COLO668 (cell line): ENCODE data around the gene SQSTM1.
A peak's percentile ranks its signal among the peaks of the same experiment; 100 is the strongest.

Experiments
- DNase-seq: peaks from one replicate; lab custom pipeline; 2025; ENCODE audit not compliant: unreplicated experiment; lab: John Stamatoyannopoulos, UW

The SQSTM1 gene

DNA sequence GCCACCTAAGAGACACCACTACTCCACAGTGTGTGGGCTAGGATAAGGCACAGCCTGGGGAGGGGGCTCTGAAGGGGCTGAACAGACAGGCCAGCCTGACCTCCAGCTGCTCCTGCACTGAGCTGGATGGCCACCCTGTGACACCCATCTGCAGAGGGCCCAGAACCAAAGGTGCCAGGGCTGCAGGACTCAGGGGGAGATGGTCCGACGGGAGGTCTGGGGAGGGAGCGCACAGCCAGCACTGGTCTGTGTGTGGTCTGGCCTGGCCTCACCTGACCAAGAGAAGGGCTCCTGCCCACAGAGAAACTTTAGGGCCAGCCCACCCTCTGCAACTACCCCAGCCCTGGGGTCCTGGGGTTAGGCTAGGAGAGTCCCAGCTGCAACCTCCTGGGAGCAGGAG is 26.1 kb upstream of the SQSTM1 start:
- no peak for DNase-seq

DNA sequence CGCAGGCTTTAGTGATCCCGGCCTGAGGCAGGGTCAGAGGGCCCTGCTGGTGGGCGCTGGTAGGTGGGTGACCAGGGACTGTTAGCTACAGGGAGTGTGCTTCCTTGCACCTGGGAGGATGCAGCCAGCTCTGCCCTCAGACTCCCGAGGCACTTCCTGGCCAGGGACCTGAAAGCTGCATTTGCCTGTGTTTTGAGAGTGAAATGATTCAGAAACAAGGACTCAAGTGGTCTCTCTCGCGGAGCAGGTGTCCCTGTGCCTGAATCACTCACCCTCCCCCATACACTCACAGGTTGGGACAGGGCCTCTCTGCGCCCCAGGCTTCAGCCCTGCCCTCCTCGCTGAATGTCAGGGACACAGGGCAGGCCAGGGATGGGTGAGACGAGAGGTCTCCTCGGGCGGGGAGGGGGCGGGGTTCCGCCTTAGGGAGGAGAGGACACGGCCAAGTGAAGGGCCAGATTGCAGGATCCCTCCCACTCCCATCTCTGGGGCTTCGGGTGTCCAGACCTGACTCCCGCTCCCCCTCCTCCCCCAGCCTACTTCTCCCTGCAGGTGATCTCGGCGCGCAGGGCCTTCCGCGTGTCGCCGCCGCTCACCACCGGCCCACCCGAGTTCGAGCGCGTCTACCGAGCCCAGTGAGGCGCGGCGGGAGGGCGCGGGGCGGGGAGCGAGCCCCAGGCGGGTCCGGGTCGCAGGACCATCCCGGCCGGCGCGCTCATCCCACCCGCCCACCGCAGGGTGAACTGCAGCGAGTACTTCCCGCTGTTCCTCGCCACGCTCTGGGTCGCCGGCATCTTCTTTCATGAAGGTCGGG is 25.4 kb upstream of the SQSTM1 start:
- peak; percentile 75 for DNase-seq

DNA sequence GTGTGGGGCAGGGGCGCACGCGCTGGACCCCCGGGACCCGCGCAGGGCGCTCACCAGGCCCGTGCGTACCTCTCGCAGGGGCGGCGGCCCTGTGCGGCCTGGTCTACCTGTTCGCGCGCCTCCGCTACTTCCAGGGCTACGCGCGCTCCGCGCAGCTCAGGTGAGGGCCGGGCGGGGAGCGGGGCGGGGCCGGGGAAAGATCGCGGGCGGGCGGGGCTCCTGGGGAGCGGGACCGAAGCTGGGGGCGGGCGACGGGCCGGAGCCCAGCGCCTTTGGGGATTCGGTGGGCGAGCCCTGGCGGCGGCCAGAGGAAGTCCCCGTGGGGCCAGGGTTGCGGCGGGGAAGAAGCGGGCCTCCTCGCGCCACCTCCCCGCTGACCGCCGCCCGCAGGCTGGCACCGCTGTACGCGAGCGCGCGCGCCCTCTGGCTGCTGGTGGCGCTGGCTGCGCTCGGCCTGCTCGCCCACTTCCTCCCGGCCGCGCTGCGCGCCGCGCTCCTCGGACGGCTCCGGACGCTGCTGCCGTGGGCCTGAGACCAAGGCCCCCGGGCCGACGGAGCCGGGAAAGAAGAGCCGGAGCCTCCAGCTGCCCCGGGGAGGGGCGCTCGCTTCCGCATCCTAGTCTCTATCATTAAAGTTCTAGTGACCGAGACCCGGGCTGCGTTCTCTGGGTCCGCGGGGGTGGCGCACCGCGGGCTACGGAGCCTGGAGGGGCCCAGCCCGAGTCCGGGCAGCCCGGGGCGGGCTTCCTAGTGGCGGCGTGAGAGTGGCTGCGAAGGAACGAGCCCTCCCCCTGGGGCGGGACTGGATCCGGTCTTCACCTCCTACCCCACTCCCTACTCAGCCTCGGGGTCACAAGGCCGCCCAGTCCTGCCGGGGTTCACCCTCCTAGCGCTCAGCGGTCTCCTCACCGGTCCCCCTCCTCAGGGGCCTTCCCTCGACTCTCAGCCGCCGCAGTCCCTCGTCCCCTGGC is 24.6 kb upstream of the SQSTM1 start:
- peak; percentile 90 for DNase-seq

DNA sequence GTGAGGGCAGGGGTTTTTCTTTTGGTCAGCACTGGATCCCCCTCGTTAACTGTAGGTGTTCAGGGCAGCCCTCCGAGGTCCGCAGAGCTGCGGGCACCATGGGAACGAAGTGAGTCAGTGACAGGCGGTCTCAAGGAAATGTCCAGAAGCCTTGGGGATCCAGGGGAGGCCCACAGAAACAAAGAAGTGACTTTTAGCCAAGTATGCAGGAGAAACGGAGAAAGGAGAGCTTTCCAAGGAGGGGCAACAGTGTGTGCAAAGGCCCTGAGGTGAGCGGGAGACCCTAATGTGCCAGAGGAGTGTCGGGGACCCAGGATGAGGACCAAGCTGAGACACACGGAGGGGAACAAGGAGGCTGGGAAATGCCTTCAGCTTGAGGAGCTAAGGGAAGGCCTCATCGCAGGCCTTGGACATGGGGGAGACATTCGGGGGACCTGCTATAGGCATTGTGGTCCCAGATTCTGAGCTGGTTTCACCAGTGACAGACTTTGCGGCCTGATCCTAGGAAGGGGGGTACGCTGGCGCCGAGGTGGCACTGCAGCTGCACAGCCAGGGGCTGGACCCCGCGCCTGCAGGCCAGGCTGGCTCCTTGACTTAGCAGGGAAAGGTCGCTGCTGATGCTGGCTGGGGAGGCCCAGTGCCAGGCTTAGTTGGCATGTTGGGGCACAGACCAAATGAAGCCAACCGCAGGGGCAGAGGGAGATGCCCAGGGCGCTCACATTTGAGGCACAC is 23.7 kb upstream of the SQSTM1 start:
- no peak for DNase-seq

DNA sequence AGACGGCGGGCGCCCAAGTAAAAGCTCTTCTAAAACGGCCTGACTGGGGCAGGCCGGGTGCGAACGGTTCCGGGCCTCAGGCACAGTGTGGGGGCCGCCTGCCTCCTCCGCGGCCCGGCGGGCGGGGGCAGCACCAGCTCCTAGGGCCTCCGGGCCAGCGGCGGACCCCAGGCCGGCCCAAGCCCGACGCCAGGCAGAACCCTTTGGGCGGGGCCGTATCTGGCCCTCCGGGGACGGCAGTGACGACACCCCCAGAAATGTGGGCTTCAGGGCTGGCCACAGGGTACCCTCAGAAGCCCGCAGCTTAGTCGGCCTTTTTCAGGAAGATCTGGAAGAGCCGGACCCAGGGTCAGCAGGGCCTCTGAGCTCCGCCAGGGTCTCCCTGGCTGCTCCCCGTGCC is 23.0 kb upstream of the SQSTM1 start:
- no peak for DNase-seq

DNA sequence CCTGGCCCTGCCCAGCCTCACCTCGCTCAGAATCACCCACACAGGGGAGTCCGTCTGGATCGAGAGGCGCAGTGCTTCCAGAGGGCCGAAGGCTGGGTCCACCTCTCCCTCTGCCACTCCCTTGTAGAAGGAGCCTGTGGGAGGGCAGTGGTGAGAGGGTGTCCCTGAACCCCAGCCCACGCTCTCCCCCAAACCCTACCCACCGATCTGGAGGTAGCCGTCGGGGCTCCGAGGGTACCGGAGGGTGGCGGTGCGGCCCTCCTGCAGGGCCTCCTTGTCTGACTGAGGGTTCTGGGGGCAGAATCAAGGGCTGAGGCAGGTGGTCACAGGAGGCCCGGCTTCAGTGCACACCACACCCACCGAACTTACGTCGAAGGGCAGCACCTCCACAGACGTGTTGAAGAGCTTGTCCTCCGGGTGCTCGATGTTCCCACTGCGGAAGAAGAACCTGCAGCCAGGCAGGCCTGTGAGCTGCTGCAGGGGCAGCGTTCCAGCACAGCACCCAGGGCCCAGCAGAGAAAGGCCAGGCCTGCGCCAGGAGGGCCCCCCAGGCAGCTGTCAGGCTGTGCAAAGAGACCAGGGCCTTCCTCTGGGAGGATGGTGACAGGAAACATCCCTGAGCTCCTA is 22.4 kb upstream of the SQSTM1 start:
- DNase-seq = no peak

DNA sequence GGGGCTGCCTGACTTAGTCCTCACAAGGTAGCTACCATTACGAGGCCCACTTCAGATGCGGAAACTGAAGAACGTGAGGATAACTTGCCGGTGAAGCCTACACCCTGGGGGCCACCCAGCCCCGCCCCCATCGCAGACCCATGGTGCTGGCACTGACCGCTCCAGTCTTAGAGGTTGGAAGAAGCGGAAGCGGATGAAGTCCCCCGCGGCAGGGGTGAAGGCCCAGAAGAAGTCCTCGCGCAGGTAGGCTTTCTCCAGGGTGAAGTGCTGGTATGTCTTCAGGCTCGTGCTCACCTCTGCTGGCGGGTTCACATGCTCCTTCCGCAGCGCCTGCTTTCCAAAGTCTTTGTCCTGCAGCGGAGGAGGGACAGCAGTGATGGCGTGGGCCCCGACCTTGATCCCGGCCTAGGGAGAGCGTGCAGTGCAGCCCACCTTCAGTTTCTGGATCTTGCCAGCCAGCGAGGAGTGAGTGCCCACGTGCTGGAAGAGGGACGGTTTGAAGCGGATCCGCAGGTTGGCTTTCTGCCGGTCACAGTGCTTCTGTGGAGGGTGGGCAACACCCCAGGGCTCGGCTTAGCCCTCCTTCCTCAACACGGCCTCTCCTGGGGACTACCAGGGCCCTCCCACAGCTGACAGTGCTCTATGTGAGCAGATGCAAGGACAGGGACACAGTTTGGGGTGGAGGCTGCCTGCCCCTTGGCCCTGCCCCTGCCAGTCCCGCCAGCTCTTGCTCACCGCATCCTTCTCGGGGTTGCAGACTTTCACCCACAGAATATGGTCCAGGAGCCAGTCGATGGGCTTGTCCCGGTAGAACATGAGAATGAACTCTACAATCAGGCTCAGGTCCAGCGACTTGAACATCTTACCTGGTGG is 21.7 kb upstream of the SQSTM1 start:
- DNase-seq = no peak

DNA sequence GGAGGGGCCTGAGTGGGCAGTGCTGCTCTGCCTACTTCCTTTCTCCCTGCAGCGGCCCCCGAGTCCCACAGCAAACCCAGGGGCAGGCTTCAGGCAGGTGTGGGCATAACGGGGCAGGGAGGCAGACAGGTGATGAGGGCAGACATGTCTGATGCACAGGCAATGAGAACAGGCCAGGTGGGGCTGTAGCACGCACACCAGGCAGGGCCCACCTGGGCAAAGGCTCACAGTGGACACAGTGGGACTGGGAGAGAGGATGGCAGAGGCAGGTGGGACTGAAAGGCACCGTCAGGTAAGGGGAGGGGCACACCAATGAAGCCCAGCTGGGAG is 21.1 kb upstream of the SQSTM1 start:
- DNase-seq = no peak

DNA sequence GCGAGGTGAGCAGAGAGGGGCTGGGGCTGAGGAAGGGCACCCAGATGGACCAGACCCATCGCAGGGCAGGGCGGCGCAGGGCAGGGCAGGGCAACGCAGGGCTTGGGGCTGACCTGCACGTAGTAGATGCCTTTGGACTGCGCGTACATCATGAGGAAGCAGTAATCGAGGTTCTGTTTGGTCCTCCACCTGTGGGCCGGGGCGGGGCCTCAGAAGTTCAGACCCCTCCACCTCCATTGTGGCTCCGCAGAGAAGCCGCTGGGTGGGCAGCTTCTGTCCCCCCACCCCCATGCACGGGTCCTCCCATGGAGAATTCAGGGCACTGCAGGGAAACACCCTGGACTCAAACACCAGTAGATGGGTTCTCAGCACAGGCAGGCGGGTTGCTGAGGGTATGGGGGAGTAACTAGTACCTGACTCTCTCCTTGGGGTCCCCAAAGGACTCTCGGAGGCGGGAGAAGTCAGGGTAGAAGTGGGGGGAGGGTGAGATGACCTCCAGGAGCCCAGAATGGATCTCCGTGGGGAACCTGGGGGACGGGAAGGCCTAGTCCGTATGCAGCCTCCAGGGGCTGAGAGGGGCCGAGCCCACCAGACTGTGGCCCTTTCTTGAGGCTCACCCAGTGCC is 20.5 kb upstream of the SQSTM1 start:
- no peak for DNase-seq

DNA sequence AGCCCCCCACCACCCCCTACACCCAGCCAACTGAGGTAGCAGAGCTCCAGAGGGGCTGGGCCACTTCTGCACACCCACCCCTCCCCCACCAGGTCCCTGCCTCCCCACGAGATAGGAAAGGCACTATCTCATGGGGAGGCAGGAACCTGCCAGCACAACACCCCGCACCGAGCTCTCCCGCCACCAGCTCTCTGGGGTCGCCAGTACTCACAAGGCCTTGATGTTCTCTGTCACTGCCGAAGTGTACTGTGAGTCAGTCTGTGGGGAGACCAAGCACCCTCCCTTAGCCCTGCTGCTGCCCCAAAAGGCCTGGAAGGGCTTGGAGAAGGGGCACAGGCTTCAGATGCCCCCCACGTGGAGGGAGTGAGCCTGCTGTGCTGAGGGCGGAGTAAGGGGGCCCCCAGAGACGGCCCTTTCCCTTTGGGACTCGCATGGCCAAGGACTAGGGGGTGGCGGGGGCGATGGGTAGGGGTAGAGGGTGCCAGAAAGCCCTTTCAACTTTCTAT is 20.0 kb upstream of the SQSTM1 start:
- no peak for DNase-seq

DNA sequence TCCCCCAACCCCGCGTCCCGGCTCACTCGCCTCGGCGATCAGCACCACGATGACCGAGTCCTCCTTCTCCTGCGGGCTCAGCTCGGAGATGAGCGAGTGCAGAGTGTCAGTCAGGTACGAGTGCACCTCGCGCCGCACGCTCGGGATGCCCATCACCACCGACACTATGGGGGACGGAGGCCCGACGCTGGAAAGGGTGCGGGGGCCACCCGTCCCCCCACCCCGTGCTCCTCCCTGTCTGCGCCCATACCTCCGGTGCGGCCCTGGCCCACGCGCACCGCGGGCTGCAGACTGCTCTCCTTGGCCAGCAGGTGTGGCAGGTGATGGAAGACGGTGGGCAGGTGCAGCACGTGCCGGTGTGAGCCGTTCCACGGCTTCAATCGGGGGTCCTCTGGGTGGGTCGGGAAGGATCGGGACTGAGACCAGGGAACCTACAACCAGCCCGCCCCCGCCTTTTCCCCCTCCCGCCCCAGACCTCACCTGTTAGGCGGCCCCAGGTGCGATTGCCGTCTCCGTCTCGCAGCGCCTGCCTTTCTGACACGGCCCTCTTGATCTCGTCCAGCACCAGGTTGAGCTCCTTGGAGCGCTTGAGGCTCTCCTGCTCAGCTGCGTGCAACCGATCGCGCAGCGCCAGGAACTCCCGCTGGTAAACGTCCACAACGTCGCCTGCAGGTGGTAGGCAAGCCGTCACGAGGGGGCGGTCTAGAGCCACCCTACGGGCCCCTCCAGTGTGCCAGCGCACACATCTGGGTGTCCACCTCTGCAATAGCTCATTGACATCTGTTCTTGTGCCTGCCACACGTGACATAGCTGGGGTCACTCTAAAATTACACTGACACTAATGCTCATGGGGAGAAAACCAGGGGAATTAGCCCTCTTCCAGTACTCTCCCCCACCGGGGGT is 19.1 kb upstream of the SQSTM1 start:
- peak; percentile 17 for DNase-seq

DNA sequence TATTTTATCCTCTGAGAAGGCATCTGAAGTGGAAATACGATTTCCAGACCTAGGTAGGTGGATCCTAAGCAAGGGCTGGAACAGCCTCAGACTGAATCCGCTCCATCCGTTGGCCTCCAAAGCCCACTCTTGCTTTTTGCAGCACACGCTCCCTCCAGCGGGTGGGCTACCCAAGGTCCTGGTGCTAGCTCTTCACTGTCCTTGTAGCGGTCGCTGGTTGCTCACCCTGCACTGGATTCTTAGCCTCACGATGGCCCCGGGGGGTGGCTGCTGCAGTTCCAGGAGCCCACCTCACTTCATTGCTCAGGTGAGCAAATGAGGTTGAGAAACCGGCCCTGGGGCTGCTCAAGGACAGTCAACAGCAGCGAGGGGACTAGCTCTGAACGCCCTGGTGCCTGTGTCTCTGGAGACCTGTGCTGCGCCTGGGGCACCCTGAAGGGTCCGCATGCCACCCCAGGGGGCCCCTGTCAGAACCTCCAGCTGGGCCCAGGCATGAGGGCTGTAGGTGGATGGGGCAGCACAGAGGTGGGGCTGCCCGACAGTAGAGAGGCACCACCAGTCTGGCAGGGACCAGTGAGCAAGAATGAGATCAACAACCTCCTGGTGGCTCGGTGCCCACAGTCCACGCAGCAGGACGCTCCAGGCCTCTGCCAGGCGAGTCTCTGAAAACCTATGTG is 18.4 kb upstream of the SQSTM1 start:
- no peak for DNase-seq

DNA sequence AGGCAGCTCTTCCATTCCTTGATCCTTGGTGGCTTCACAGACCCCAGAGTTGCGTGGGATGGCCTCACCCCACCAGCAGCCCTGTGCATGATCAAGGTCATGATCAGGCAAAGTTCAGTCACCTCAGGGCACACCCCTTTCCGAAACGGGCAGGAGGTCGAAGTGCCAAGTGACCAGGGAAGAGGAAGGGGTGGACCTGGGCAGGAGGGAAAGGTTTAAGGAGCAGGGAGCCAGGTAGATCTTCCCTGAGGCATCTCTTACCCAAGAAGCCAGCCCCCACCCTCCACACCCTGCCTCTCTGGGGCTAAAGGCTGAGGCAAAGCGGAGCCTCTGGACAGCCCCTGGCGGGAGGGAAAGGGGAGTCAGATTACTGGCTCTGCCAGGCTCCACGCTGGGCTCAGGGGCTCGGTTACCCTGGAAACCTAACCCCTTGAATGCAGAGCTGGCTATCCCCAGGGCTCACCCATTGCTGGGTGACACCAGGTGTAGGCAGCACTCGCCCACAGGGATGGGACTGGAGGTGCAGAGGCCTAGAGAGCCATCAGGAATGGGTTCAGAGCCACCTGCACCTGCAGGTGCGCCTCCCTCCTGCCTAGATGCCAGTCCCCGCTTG is 17.6 kb upstream of the SQSTM1 start:
- peak; percentile 88 for DNase-seq

DNA sequence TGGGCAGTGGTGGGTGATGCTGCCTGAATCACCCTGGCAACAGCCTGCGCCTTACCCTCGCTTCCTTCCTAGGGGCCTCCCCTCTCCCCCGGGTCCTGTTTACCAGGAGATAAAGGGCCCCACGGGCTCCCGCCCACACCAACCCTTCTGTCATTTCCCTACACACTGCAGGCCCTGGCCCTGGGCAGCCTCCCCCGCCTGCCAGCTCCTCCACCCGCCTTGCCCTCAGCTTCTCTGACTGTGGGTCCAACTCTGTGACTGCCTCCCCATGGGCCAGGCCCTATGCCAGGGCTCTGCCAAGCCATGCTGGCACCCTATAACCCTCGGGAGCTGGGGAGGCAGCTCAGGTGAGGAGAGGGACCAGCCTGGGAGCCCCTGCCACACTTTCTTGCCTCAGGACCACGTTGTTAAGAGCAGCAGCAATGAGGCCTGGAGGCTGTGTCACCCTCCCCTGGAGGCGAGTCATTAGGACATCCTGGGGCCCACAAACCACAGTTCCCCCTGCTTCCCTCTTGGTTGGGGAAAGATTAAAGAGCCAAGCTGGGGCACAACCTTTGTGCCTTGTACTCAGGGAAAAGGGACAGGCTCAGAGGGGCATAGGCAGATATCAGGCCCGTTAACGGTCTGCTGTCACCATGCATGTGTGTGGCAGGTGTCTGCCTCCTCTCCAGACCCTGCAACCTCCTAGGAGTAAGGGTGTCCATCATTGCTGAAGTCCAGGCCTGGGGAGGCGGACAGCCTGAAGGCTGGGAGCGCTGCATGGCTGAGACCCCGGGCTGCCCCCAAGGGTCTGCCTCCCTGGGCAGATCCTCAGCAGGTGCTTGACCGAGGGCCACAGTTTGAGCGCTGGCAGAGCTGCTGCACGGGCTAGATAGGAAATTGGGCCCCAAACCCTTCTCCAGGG is 16.8 kb upstream of the SQSTM1 start:
- DNase-seq = peak; percentile 83

DNA sequence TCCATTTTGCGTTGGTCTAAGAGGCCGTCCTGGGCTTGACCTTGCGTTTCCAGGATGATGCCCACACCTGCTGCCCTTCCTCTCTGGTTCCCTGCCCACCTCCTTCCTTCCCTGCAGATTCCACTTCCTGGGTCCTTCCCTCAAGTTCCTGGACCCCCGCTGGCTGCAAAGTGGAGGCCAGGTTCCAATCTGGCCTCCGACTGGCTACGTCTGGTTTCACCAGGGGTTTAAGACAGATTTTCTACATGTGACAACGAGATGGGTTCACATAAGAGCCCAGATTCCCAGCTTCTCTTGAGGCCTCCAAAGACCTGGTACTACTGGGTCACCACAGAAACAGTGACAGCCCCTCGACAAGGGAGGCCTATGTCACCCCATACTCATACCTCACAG is 16.2 kb upstream of the SQSTM1 start:
- DNase-seq = peak; percentile 3

DNA sequence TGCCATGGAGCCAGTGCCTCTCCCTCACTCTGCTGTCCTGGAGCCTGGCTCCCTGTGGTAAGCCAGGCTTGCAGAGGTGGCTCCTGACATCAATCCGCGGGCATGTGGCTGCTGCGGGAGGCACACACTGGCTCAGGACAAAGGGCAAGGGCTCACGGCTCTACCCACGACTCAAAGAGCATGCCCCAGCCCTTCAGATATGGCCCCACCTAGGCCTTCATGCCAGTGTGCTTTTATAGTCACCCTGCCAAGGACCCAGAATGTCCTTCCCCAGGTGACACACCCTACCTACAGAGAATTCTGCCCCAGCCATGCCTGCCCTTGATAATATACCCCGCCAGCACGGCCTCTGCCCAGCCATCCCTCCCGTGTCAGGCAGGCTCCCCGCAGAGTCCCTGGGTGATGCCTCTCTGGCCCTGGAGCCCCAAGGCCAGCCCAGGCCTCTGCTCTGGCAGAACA is 15.6 kb upstream of the SQSTM1 start:
- DNase-seq = peak; percentile 41
